Measurements from ENCODE around the gene MAPRE2. TPM values are rescaled to one million over a fixed set of nuclear protein-coding genes. Genes with fewer than 3 reads are reported as not detected.

Gene MAPRE2
- total RNA-seq, 1 experiment from 2014 or later = 29.4 TPM

GRCh38 chr18:35106013-35106844 is 65.0 kb downstream of the MAPRE2 start:
- Mint-ChIP-seq H3K4me3 (no peak overlapping the region), H3K36me3 (ENCODE audit: insufficient read depth in 1 of 3, low read depth in 3 of 3) (peaks cover 0 to 3% (median 0%) of the 10 kb centered on the region in 3 experiments; a peak in 3 of 7 replicates), H3K4me1 (no peaks in the 10 kb centered on the region), H3K27ac (no peak overlapping the region), H3K9me3 (no peaks in the 10 kb centered on the region; a peak in 1 of 5 replicates), H3K27me3 (ENCODE audit: low read depth) (no peaks in the 10 kb centered on the region)
- no peak overlapping the region for H2AK5ac ChIP-seq (ENCODE audit: insufficient read length, low read length)
- DNase-seq = no peak
- H3K18ac ChIP-seq (ENCODE audit: insufficient read length, low read depth, low read length) = no peak overlapping the region
- H3K9me3 ChIP-seq (ENCODE audit: control insufficient read depth, low read depth, low read length) = no peaks in the 10 kb centered on the region
- TF ChIP-seq CTCF (conservative IDR thresholded peaks at IDR 0.05) = no peak
- H2BK5ac ChIP-seq (ENCODE audit: insufficient read length, low read length) = no peak overlapping the region
- no peak overlapping the region for H3K14ac ChIP-seq (ENCODE audit: insufficient read depth, low read length)
- H3K79me2 ChIP-seq (ENCODE audit: insufficient read depth, low read length) = no peaks in the 10 kb centered on the region
- no peaks in the 10 kb centered on the region for H3K79me1 ChIP-seq (ENCODE audit: insufficient read depth, low read depth, low read length, poor library complexity, severe bottlenecking)
- no peak overlapping the region for H2AFZ ChIP-seq (ENCODE audit: low read length)
- no peaks in the 10 kb centered on the region for H3K4me1 ChIP-seq (ENCODE audit: insufficient read depth, low read length)
- no peak overlapping the region for H3T11ph ChIP-seq (ENCODE audit: low read length)
- H3K4me2 ChIP-seq (ENCODE audit: insufficient read depth, insufficient read length, low read length) = no peak overlapping the region
- no peak overlapping the region for H2BK15ac ChIP-seq (ENCODE audit: low read depth, low read length)
- no peak overlapping the region for H4K8ac ChIP-seq (replicated peaks; ENCODE audit: insufficient read length, low read depth, low read length)
- H4K20me1 ChIP-seq (ENCODE audit: control insufficient read depth, insufficient read depth, insufficient read length) = no peaks in the 10 kb centered on the region
- H3K56ac ChIP-seq (ENCODE audit: insufficient read length, low read depth, low read length) = no peak overlapping the region
- no peak overlapping the region for H3K9ac ChIP-seq (ENCODE audit: extremely low read depth, insufficient read length, low read length)
- no peak overlapping the region for H2BK120ac ChIP-seq (ENCODE audit: low read depth, low read length, poor library complexity, severe bottlenecking)
- no CpG with 5 or more reads among the region's 4 CpGs for WGBS (ENCODE audit: extremely low coverage, insufficient read length, low lambda C conversion rate)
- no peak overlapping the region for H3K23ac ChIP-seq (ENCODE audit: insufficient read length, low read depth, low read length)
- H2BK20ac ChIP-seq (ENCODE audit: low read depth, low read length, poor library complexity, severe bottlenecking) = no peak overlapping the region
- no peak overlapping the region for H2BK12ac ChIP-seq (ENCODE audit: insufficient read length, low read depth, low read length)
- no peak overlapping the region for H3K4ac ChIP-seq (ENCODE audit: low read depth, low read length)
- H4K91ac ChIP-seq (ENCODE audit: insufficient read length, low read depth, low read length) = no peak overlapping the region
- no peak overlapping the region for H4K5ac ChIP-seq (ENCODE audit: insufficient read length, low read depth, low read length)
- no peaks in the 10 kb centered on the region for H3K23me2 ChIP-seq (ENCODE audit: insufficient read length, low read depth, low read length, poor library complexity, severe bottlenecking)
- no peaks in the 10 kb centered on the region for H3K27me3 ChIP-seq (ENCODE audit: insufficient read depth, low read length)
- no peak overlapping the region for H3K27ac ChIP-seq (ENCODE audit: insufficient read length, low read depth, low read length)

Measured in H9 (cell line).